Ishikawa (cell line): Measurements from ENCODE around the gene DAB1.

ENCODE experiments used
- CEBPB ChIP-seq: IDR thresholded peaks from 2 replicates; pipeline ENCODE4 v1.6.1; 2012
- CREB1 ChIP-seq: IDR thresholded peaks from 2 replicates; pipeline ENCODE4 v1.6.1; 2012; ENCODE audit warnings: low read depth
- EGR1 ChIP-seq: IDR thresholded peaks from 2 replicates; pipeline ENCODE4 v1.6.1; 2012
- EP300 ChIP-seq: IDR thresholded peaks from 2 replicates; pipeline ENCODE4 v1.6.1; 2012; ENCODE audit warnings: borderline replicate concordance
- FOXM1 ChIP-seq: IDR thresholded peaks from 2 replicates; pipeline ENCODE4 v1.6.1; 2012; ENCODE audit warnings: low read depth, borderline replicate concordance
- MAX ChIP-seq: IDR thresholded peaks from 2 replicates; pipeline ENCODE4 v1.6.1; 2012
- NFIC ChIP-seq: IDR thresholded peaks from 2 replicates; pipeline ENCODE4 v1.6.1; 2012
- RAD21 ChIP-seq: IDR thresholded peaks from 2 replicates; pipeline ENCODE4 v1.6.1; 2012; ENCODE audit warnings: low read depth
- REST ChIP-seq: IDR thresholded peaks from 2 replicates; pipeline ENCODE4 v1.6.1; 2012; ENCODE audit warnings: low read depth, mild to moderate bottlenecking
- TAF1 ChIP-seq: IDR thresholded peaks from 2 replicates; pipeline ENCODE4 v1.6.1; 2012; ENCODE audit warnings: low read depth, mild to moderate bottlenecking
- TCF12 ChIP-seq: IDR thresholded peaks from 2 replicates; pipeline ENCODE4 v1.6.1; 2012; ENCODE audit warnings: low read depth
- TEAD4 ChIP-seq: IDR thresholded peaks from 2 replicates; pipeline ENCODE4 v1.6.1; 2012
- USF1 ChIP-seq: IDR thresholded peaks from 2 replicates; pipeline ENCODE4 v1.6.1; 2012
- YY1 ChIP-seq: IDR thresholded peaks from 2 replicates; pipeline ENCODE4 v1.6.1; 2012; ENCODE audit warnings: low read depth
- ZBTB7A ChIP-seq: IDR thresholded peaks from 2 replicates; pipeline ENCODE4 v1.6.1; 2012; ENCODE audit warnings: low read depth

DAB1 gene

DNA sequence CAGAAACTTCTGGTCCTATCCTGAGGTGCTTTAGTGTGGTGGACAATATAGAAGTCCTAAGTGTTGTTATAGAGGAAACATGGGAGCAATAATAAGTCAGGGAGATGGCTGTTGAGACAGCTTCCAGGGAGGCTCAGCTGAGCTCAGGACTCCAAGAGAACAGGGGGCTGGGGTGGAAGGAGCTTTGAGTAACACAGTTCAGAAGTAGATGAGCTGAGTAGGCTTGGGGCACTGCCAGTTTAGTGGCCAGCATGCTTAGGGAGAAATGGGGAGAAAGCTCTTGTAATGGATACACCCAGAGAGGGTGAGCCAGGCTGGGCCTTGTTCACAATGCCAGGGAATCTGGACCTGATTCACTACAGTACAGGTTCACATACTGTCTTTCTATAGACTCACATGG lies 201.6 kb downstream of the DAB1 start:
- TF ChIP-seq USF1 (no peak), CEBPB (no peak), YY1 (no peak), TAF1 (no peak), FOXM1 (no peak), EP300 (no peak), REST (no peak), TCF12 (no peak), CREB1 (no peak), MAX (no peak), TEAD4 (no peak), ZBTB7A (no peak)

DNA sequence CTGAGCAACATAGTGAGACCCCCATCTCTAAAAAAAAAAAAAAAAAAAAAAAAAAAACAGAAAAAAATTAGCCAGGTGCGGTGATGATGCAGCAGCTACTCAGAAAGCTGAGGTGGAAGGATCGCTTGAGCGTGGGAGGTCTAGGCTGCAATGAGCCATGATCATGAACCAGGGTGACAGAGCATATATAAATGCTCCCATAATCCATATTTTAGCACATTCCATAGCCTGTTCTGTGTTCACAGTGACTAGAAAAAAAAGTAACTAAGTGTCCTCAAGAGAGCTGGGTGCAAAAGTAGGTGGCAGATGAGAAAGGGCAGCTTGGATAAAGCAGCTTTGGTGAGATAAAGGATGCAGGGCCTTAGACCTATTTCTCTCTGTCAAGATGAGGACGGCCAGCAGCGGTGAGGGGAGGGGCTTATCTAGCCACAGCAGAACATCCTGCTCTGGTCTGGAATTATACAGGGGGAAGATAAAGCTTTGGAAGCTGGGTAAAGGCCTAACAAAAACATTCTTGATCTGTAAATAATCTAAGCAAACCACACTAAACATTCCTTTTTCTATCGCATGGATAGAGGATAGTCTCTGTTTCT lies 205.3 kb downstream of the DAB1 start:
- TF ChIP-seq YY1 (no peak), TEAD4 (no peak), EGR1 (no peak), EP300 (no peak), MAX (no peak), TCF12 (no peak)

DNA sequence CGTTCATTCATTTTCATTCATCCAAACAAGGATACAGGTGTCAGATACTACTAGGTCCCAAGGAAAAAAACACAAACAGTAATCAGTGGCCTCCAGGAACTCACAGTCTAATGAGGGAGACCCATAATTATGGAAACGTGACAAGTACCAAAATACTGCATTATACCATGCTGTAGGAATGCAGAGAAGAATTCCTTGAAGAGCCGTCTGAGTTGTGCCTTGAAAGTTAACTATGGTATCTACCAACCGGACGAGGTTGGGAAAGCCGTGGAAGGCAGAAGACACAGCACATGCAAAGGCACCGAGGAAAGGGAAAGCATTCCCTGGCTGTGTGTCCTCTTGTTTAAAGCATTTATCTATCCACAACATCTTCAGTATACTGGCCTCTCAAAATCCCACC lies 206.0 kb downstream of the DAB1 start:
- TF ChIP-seq MAX (no peak), CEBPB (no peak), TAF1 (no peak), USF1 (no peak), NFIC (no peak), EP300 (no peak), RAD21 (no peak), EGR1 (no peak)

GRCh38 chr1:57214951-57215575 lies 208.8 kb downstream of the DAB1 start:
- TF ChIP-seq CEBPB, result no peak
- no peak for TF ChIP-seq CREB1

- TF ChIP-seq TAF1 (no peak), TEAD4 (no peak), EGR1 (no peak), RAD21 (no peak), ZBTB7A (no peak)
Measured at GRCh38 chr1:57210881-57211280, 213.0 kb downstream of the DAB1 start.

DNA sequence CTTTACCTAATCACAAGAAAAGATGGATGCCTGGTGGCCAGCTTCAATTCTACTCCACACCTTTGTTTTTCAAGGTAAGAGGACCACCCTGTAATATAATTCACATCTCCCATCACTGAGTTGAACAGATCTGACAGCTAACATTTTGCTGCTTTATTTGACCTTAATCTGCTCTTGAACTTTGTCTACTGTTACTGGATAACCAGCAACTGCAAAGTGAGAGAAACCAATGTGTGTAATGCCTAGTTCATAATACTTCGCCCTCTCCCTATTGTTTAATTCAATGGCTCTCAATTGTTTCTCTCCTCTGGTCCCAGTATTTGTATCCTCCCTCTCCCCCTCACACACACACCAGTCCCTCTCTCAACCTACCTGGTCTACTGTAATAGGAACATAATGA lies 214.4 kb downstream of the DAB1 start:
- TF ChIP-seq USF1 (no peak), REST (no peak), CEBPB (no peak), TEAD4 (no peak), FOXM1 (no peak)
